ENCODE measurements around the gene FOXM1. TPM values are rescaled to one million over a fixed set of nuclear protein-coding genes. Genes with fewer than 3 reads are reported as not detected.

Gene FOXM1
- total RNA-seq, 3 donors from 2014 or later: under 0.01 to 2.4 (median 0.44) TPM

DNA sequence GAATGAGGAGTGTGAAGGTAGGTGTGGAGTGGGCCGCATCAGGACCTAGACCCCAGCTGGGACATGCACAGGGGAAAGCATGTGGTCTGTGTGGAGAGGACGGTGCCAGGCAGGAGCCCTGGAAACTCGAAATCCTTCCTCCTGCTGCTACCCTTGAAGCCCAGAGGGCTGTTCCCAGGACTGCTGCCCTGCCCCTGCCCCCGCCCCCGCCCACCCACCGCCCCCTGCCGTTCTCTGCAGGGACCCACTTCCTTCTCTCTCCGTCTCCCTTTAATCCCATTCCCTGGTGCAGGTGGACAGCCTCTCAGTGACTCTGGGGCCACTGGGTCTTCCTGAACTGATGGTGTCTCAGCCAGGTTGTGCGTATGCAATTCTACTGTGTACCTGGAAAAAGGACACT, 56.5 kb downstream of the FOXM1 start:
- DNase-seq (ENCODE audit: low spot score in 2 of 2): no peak
- Histone ChIP-seq H3K4me1 (no peaks in the 10 kb centered on the region), H3K27me3 (no peaks in the 10 kb centered on the region), H3K36me3 (peaks cover 6% of the 10 kb centered on the region), H3K4me3 (no peak overlapping the region), H3K27ac (no peak overlapping the region), H3K9me3 (no peaks in the 10 kb centered on the region)
- intact Hi-C loops (cut with DNase I; ENCODE audit: low total_unique reads): no loop called here
- TF ChIP-seq POLR2A (IDR thresholded peaks at IDR 0.05): no peak
- TF ChIP-seq, protein P1, sequence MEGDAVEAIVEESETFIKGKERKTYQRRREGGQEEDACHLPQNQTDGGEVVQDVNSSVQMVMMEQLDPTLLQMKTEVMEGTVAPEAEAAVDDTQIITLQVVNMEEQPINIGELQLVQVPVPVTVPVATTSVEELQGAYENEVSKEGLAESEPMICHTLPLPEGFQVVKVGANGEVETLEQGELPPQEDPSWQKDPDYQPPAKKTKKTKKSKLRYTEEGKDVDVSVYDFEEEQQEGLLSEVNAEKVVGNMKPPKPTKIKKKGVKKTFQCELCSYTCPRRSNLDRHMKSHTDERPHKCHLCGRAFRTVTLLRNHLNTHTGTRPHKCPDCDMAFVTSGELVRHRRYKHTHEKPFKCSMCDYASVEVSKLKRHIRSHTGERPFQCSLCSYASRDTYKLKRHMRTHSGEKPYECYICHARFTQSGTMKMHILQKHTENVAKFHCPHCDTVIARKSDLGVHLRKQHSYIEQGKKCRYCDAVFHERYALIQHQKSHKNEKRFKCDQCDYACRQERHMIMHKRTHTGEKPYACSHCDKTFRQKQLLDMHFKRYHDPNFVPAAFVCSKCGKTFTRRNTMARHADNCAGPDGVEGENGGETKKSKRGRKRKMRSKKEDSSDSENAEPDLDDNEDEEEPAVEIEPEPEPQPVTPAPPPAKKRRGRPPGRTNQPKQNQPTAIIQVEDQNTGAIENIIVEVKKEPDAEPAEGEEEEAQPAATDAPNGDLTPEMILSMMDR (IDR thresholded peaks at IDR 0.05): no peak
- TF ChIP-seq POLR2AphosphoS5 (IDR thresholded peaks at IDR 0.05): no peak

DNA sequence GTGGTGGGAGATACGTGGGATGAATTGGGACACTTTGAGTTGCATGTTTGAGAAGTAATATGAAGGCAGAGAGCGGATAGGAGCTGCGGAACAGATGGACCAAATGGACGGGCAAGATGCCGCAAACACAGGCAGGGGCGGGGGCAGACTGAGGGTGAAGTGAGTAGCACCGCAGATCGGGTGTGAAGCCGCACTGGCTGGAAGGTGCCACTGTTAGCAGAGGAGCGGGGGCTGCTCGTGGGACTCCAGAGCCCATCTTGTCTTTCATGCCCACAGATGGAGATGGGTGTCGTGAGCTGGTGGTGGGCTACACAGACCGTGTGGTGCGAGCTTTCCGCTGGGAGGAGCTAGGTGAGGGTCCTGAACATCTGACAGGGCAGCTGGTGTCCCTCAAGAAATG, 57.2 kb downstream of the FOXM1 start:
- H3K9me3 ChIP-seq: no peaks in the 10 kb centered on the region
- H3K36me3 ChIP-seq: peaks cover under 1% of the 10 kb centered on the region
- no peak for DNase-seq (ENCODE audit: low spot score in 2 of 2)
- H3K4me3 ChIP-seq: no peak overlapping the region
- no peak overlapping the region for H3K27ac ChIP-seq
- H3K27me3 ChIP-seq: no peaks in the 10 kb centered on the region
- H3K4me1 ChIP-seq: no peaks in the 10 kb centered on the region
- intact Hi-C loops (cut with DNase I; ENCODE audit: low total_unique reads): no loop called here
- TF ChIP-seq POLR2AphosphoS5 (IDR thresholded peaks at IDR 0.05) (no peak), POLR2A (IDR thresholded peaks at IDR 0.05) (no peak)
- TF ChIP-seq, protein P1 (IDR thresholded peaks at IDR 0.05): no peak

DNA sequence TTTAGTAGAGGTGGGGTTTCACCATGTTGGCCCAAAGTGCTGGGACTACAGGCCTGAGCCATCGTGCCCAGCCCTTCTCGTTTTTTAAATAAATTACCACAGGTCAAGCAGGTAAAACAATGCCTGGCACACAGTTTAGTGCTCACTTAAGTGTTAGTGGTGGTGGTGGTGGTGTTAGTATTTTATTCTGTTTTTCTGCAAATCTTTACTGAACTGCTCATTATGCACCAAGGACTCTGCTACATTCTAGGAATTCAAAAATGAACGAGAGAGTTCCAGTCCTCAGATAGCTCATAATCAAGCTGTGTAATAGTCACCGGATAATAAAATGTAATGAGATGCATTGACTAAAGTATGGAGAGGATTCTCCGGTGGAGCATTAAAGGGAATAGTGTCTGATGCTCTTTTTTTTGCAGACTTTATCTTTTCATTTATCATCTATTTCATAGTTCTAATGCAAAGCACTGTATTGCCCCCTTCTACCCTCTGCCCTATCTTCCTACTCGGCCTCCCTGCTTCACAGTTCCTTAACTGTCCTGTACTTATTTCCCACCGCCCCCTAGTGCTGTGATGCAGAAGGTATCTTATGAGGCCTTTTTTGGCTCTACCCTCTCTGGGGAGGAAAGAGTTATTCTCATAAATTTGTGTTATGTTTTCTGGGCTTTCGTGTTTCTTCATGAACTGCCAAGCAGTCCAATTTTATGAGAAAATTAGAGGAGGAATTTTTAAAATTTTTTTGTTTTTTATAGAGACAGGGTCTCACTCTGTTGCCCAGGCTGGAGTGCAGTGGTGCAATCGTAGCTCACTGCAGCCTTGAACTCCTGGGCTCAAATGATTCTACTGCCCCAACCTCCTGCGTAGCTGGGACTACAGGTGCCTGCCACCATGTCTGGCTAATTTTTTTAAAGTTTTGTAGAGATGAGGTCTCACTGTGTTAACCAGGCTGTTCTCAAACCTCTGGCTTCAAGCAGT, 63.5 kb downstream of the FOXM1 start:
- Histone ChIP-seq H3K36me3 (no peaks in the 10 kb centered on the region), H3K4me1 (no peaks in the 10 kb centered on the region), H3K27me3 (no peaks in the 10 kb centered on the region), H3K9me3 (no peaks in the 10 kb centered on the region), H3K4me3 (peak overlapping the region; percentile 59 to 78 (median 77)), H3K27ac (peak overlapping the region; percentile 89 to 90)
- no peak for TF ChIP-seq POLR2A (IDR thresholded peaks at IDR 0.05)
- TF ChIP-seq, protein P1 (IDR thresholded peaks at IDR 0.05): peak; percentile 41 to 55 (median 44)
- DNase-seq (ENCODE audit: low spot score in 2 of 2): no peak
- intact Hi-C loops (cut with DNase I; ENCODE audit: low total_unique reads): loop anchor here (5.0 kb wide), 1 partner anchor 64 kb away; the partner anchor contains the start of genes FOXM1 and RHNO1

GRCh38 chr12:2812290-2813213, 64.4 kb downstream of the FOXM1 start, which contains the start of gene ITFG2:
ITFG2 (plus strand) TSS chr12:2812668; CDS start chr12:2812761, 93 bp downstream.
- H3K27ac ChIP-seq: peak within 1 kb of the TSS; percentile 89 to 90
- no peaks in the 10 kb centered on the region for H3K9me3 ChIP-seq
- intact Hi-C loops (cut with DNase I; ENCODE audit: low total_unique reads): loop anchor here (5.0 kb wide), 1 partner anchor 65 kb away; the partner anchor contains the start of genes FOXM1 and RHNO1
- TF ChIP-seq, protein P1 (IDR thresholded peaks at IDR 0.05): no peak
- TF ChIP-seq POLR2A (IDR thresholded peaks at IDR 0.05): peak; percentile 72
- TF ChIP-seq POLR2AphosphoS5 (IDR thresholded peaks at IDR 0.05): peak; percentile 97 to 99 (median 98)
- no peaks in the 10 kb centered on the region for H3K27me3 ChIP-seq
- no peaks in the 10 kb centered on the region for H3K4me1 ChIP-seq
- no peaks in the 10 kb centered on the region for H3K36me3 ChIP-seq
- peak within 1 kb of the TSS; percentile 59 to 78 (median 77) for H3K4me3 ChIP-seq
- DNase-seq (ENCODE audit: low spot score in 2 of 2): peak; percentile 94 to 98
